Renal cortical epithelial cell (primary cell): ENCODE results near the gene SLC23A2. TPM values are rescaled to one million over a fixed set of nuclear protein-coding genes. Genes with fewer than 3 reads are reported as not detected.
"Not testable (repeated sequence)": the region's sequence is repeated elsewhere in the genome, so short reads cannot be mapped to it uniquely, and the experiment has no call there.

ENCODE experiments used
- DNase-seq: peaks from one replicate; pipeline ENCODE4 v3.0.0-alpha.2; 2011; ENCODE audit warnings: low read depth
- total RNA-seq: library from RNA; depleted of rRNA; stranded (reverse); fragments of >200 nt; gene quantifications from 2 replicates; pipeline ENCODE4 v1.2.3, GENCODE V29; 2014

The SLC23A2 gene
- total RNA-seq, 1 donor from 2014 or later, result 10.8 TPM

- no peak for DNase-seq
Measured at GRCh38 chr20:4876731-4877130, 124.6 kb downstream of the SLC23A2 start.

- no peak for DNase-seq
Measured at GRCh38 chr20:4876301-4876700, 125.0 kb downstream of the SLC23A2 start.

GRCh38 chr20:4875578-4876067 lies 125.7 kb downstream of the SLC23A2 start:
- peak; percentile 88 for DNase-seq

DNA sequence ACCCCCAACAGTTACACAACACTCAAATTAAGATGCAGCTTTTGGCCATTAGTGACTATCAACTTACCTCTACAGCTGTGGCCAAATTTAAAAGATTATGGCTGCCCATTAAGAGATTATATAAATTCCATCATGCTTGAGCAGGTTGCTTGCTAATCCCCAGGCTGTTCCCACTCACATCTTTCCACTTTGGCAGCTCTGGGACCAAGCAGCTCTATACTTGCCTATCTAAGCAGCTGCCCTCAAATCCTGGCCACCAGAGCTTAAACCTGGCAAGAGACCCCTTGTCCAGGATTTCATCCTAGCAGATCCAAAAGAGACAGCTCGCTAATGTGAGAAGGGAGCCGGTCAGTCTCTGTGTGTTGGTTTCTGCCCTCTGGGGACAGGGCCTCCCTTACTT lies 127.9 kb downstream of the SLC23A2 start:
- no peak for DNase-seq

GRCh38 chr20:4871486-4871885 lies 129.8 kb downstream of the SLC23A2 start:
- DNase-seq, result no peak

GRCh38 chr20:4870906-4871305 lies 130.4 kb downstream of the SLC23A2 start:
- no peak for DNase-seq

- peak; percentile 31 for DNase-seq
Measured at GRCh38 chr20:4869290-4870193, 131.8 kb downstream of the SLC23A2 start.

- no peak for DNase-seq
Measured at GRCh38 chr20:4867051-4867450, 134.3 kb downstream of the SLC23A2 start.

DNA sequence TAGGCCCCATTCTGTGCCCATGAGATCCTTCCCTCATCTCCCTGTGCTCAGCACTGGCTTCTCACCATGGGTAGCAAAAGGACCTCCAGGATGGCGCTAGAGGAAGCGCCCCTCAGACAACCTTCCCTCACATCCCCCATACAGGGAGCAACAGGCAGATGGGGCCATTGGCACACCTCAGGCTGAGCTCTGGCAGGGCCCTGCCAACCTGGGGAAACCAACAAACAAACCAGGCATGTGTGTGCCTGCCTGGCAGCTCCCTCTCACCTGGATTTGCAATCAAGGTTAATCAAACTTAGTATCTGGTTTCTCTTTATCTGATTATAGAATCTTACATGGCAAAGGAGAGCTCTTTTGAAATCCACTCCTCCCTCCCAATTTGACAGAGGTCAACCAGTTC lies 134.9 kb downstream of the SLC23A2 start:
- DNase-seq, result no peak

DNA sequence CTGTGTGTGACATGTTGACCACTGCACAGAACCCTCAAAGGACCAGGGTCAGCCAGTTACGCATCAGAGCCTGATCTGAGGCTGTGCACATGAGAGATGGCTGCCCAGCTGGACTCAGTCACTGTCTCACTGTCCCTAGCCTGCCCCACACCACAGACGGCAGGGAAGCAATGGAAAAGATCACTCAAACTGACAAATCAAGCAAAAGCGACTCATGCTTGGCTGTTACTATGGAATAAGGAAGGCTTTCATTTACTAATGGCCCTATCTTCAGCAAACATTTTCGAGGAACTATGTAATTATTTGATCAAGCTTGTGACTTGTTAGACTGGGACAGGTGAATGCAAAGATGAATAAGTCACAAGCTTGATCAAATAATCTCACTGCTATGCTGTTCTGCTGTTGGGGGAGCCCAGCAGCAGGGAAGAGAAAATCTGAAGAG lies 137.0 kb downstream of the SLC23A2 start:
- no peak for DNase-seq

DNA sequence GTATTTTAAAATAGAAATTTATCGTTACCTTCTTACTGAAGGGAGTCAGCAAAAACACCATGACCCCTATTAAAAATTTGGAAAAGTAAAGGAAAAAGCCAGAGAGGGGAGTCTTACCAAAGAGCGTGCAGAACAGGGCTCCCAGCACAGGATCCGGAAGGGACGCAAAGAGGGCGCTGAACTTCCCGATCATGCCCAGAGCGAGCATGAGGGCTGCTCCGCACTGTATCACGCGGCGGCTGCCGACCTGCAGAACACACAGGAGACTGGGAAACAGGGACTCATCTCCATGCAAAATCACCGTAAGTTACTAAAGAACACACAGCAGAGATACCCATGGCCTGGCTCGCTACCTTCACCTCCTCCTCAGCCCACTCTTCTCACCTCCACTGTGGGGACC lies 138.6 kb downstream of the SLC23A2 start:
- DNase-seq, result no peak

DNA sequence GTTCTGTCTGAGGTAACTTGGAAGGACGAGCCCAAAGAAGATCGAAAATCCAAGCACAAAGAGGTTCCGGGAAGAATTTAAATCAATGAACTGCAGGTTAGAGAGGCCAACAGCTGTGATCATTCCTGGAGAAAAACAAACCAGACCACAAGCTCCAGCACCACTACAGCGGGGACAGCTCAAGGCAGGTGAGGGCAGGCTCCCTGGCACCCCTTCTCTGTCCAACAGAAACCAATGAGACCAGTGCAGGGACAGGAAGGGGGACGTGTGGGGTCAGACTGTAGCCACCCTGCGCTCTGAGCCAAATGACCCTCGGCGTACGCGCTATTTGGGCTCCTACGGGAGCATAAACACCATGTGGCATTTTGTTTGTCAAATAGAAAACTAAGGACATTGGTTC lies 139.3 kb downstream of the SLC23A2 start:
- DNase-seq, result no peak

- no peak for DNase-seq
Measured at GRCh38 chr20:4858000-4858399, 143.3 kb downstream of the SLC23A2 start.

- no peak for DNase-seq
Measured at GRCh38 chr20:4856022-4856755, 145.1 kb downstream of the SLC23A2 start.

- no peak for DNase-seq
Measured at GRCh38 chr20:4855555-4855954, 145.8 kb downstream of the SLC23A2 start.

GRCh38 chr20:4855097-4855496 lies 146.2 kb downstream of the SLC23A2 start:
- no peak for DNase-seq

DNA sequence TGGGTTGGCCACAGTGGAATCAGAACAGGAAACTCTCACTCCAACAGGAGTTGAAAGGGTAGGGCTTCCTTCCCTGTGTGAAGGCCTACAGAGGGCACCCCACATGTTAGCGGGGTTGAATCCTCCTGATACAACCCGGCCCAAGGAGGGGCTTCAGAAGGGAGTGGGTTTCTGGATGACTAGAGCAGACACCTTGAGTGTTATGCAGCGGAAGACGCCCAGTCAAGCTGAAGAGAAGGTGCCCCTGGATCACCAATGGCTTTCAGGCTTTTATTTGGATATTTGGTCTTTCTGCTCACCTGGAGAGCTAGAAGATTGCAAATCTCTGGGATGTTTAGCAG lies 146.8 kb downstream of the SLC23A2 start:
- DNase-seq, result no peak

DNA sequence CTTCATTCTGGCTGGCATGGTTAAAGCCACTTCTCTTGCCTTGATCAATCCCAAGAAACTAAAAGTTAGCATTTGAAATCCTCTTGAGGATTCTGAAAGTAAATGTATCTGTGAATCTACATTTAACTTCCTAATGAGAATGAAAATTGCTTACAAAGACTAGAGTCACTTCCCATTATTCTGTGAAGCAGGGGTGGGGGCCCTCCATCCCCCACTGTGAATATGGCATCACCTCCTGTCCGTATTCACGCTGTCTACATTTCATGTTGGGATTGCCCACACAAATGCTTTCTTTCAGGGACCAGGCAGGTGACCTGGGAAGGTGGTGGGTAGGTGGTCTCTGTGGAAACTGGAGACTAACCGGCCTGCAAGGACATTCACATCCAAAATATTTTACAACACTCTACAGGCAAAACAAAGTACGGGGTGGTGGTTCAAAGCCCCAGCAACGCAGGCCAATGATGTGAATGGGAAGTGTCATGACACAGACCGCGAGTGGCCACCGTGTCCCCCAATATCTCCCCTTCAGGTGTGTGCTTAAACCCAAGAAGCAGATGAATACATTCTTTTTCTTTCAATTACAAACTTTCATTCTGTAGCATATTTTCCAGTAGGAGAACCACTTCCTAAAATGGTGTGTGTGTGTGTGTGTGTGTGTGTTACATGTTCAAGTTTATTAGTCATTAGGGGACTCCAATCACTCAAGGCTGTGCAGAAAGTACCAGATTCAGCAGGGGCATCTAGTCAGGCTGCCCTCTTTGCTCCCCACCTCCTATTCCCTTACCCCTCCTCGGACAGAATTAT lies 147.4 kb downstream of the SLC23A2 start:
- DNase-seq, result no peak

GRCh38 chr20:4853004-4853403 lies 148.3 kb downstream of the SLC23A2 start:
- no peak for DNase-seq

DNA sequence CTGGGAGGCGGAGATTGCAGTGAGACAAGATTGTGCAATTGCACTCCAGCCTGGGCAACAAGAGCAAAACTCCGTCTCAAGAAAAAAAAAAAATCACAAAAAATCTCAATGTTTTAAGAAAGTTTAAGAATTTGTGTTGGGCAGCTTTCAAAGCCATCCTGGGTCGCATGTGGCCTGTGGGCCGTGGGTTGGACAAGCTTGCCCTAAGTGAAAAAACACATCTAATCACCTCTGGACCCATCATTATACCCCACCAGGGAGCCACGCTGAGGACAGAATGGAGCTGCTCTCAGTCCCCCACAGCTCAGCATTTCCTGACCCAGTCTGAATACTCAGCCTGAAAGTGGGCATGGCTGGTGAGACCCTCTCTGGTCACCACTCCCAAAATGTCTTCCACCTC lies 150.3 kb downstream of the SLC23A2 start:
- no peak for DNase-seq

GRCh38 chr20:4848829-4849228 lies 152.5 kb downstream of the SLC23A2 start:
- DNase-seq, result not testable (repeated sequence)

- no peak for DNase-seq
Measured at GRCh38 chr20:4848041-4848440, 153.3 kb downstream of the SLC23A2 start.
